H1 (cell line): ENCODE measurements around the gene TNIP1. TPM values are rescaled to one million over a fixed set of nuclear protein-coding genes. Genes with fewer than 3 reads are reported as not detected.

Experiments used
- CTCF ChIA-PET: fragments of 300-600 bp; sonication (Branson Sonifier 250); formaldehyde crosslinking; loops from one replicate; lab custom pipeline; 2021; ENCODE audit not compliant: partially characterized antibody; lab: Charles Lee
- POLR2A ChIA-PET: fragments of 300-600 bp; sonication (Branson Sonifier 250); formaldehyde crosslinking; loops from one replicate; lab custom pipeline; 2021; ENCODE audit warnings: inconsistent platforms; ENCODE audit not compliant: partially characterized antibody; lab: Charles Lee
- DNase-seq, 2 experiments: peaks; one replicate each; pipeline versions ENCODE4 v3.0.0 to v3.0.0-alpha.2; 2010 to 2022; ENCODE audit warnings: low spot score in 2 of 2, low read depth in 1 of 2, mixed read lengths in 1 of 2
- FAIRE-seq: peaks from 2 replicates; lab custom pipeline; 2011; peaks lifted over from hg19 to GRCh38; lab: Jason Lieb, UNC
- H2AFZ ChIP-seq: 2 replicates; pipeline ENCODE4 v1.8.1; 2012; ENCODE audit warnings: low read length, inconsistent platforms
- H2AK5ac ChIP-seq: 2 replicates; pipeline ENCODE4 v1.6.1; 2013; ENCODE audit warnings: low read depth, low read length
- H2BK120ac ChIP-seq: replicated peaks from 2 replicates; pipeline ENCODE3; 2013; ENCODE audit warnings: low read depth, low read length, inconsistent platforms
- H2BK12ac ChIP-seq: 2 replicates; pipeline ENCODE4 v1.6.1; 2013; ENCODE audit warnings: low read depth, low read length
- H2BK15ac ChIP-seq: 2 replicates; pipeline ENCODE4 v1.6.1; 2013; ENCODE audit warnings: low read length
- H2BK20ac ChIP-seq: 2 replicates; pipeline ENCODE4 v1.6.1; 2013; ENCODE audit warnings: low read length
- H2BK5ac ChIP-seq: 2 replicates; pipeline ENCODE4 v1.6.1; 2013; ENCODE audit warnings: low read depth, low read length
- H3K14ac ChIP-seq: 2 replicates; pipeline ENCODE4 v1.6.1; 2013; ENCODE audit warnings: inconsistent platforms; ENCODE audit not compliant: insufficient read length
- H3K18ac ChIP-seq: 2 replicates; pipeline ENCODE4 v1.6.1; 2013; ENCODE audit warnings: low read length; ENCODE audit errors: extremely low read depth
- H3K23ac ChIP-seq: 2 replicates; pipeline ENCODE4 v1.6.1; 2013; ENCODE audit warnings: inconsistent platforms; ENCODE audit not compliant: insufficient read length
- H3K23me2 ChIP-seq: 2 replicates; pipeline ENCODE4 v1.6.1; 2013; ENCODE audit warnings: low read depth, low read length
- H3K27ac ChIP-seq: 2 replicates; pipeline ENCODE4 v1.6.1; 2011; ENCODE audit warnings: low read depth, low read length, inconsistent platforms
- H3K27me3 ChIP-seq, 4 experiments: replicated peaks in 1 of 4; 1 replicate in 1 of 4; 2 replicates in 3 of 4; pipeline versions ENCODE4 v1.6.1 to v1.8.1; 2011 to 2013; ENCODE audit warnings: low read length in 3 of 4, mild to moderate bottlenecking in 3 of 4, inconsistent platforms in 2 of 4, mixed read lengths in 2 of 4, moderate library complexity in 1 of 4; ENCODE audit not compliant: control insufficient read depth in 3 of 4, insufficient read depth in 3 of 4; ENCODE audit errors: extremely low read depth in 1 of 4
- H3K36me3 ChIP-seq, 4 experiments: 2 replicates each; pipeline versions ENCODE4 v1.6.1 to v1.8.1; 2011 to 2013; ENCODE audit warnings: mild to moderate bottlenecking in 4 of 4, low read length in 3 of 4, moderate library complexity in 2 of 4, control low read depth in 1 of 4, inconsistent platforms in 1 of 4; ENCODE audit not compliant: insufficient read depth in 4 of 4, control insufficient read depth in 2 of 4
- H3K4ac ChIP-seq: replicated peaks from 2 replicates; pipeline ENCODE3; 2013; ENCODE audit warnings: low read length, low read depth, mixed read lengths, inconsistent platforms; ENCODE audit not compliant: insufficient read length
- H3K4me1 ChIP-seq, 4 experiments: replicated peaks in 1 of 4; 1 replicate in 1 of 4; 2 replicates in 3 of 4; pipeline versions ENCODE4 v1.6.1 to v1.8.1; 2011 to 2013; ENCODE audit warnings: low read length in 3 of 4, inconsistent platforms in 2 of 4, mixed read lengths in 1 of 4; ENCODE audit not compliant: insufficient read depth in 4 of 4, control insufficient read depth in 3 of 4
- H3K4me2 ChIP-seq, 2 experiments: 2 replicates each; pipeline versions ENCODE4 v1.6.1 to v1.8.1; 2011 to 2013; ENCODE audit warnings: low read depth in 2 of 2, low read length in 2 of 2, control low read depth in 1 of 2, inconsistent platforms in 1 of 2, mild to moderate bottlenecking in 1 of 2; ENCODE audit not compliant: insufficient read depth in 1 of 2
- H3K4me3 ChIP-seq, 4 experiments: fragments of 200-600, 300-600 bp in 1 of 4; sonication (generic), shearing (Covaris generic), sonication (Bioruptor Twin) in 1 of 4; 2 replicates each; pipeline versions ENCODE4 v1.5.1 to v1.8.1; 2011 to 2016; ENCODE audit warnings: low read length in 4 of 4, low read depth in 3 of 4, control low read depth in 2 of 4, inconsistent platforms in 2 of 4, mild to moderate bottlenecking in 2 of 4, mixed read lengths in 1 of 4, moderate library complexity in 1 of 4; ENCODE audit not compliant: insufficient read depth in 2 of 4; ENCODE audit errors: extremely low read depth in 1 of 4
- H3K56ac ChIP-seq: replicated peaks from 2 replicates; pipeline ENCODE3; 2013; ENCODE audit warnings: low read depth, mild to moderate bottlenecking, mixed read lengths, low read length, inconsistent platforms; ENCODE audit not compliant: insufficient read length
- H3K79me1 ChIP-seq: 2 replicates; pipeline ENCODE4 v1.6.1; 2013; ENCODE audit warnings: low read depth, low read length, control low read depth
- H3K79me2 ChIP-seq, 2 experiments: 2 replicates each; pipeline versions ENCODE4 v1.6.1 to v1.8.1; 2012 to 2013; ENCODE audit warnings: low read length in 2 of 2, mild to moderate bottlenecking in 2 of 2, inconsistent platforms in 1 of 2; ENCODE audit not compliant: insufficient read depth in 2 of 2, control insufficient read depth in 1 of 2
- H3K9ac ChIP-seq, 4 experiments: replicated peaks in 1 of 4; 1 replicate in 1 of 4; 2 replicates in 3 of 4; pipeline versions ENCODE4 v1.6.1 to v1.8.1; 2011 to 2013; ENCODE audit warnings: low read depth in 3 of 4, low read length in 3 of 4, control low read depth in 2 of 4, mild to moderate bottlenecking in 2 of 4, moderate library complexity in 2 of 4, inconsistent platforms in 1 of 4; ENCODE audit errors: extremely low read depth in 1 of 4
- H3K9me3 ChIP-seq, 2 experiments: 2 replicates each; pipeline versions ENCODE4 v1.6.1 to v1.8.1; 2012 to 2013; ENCODE audit warnings: mild to moderate bottlenecking in 2 of 2, moderate library complexity in 2 of 2, control low read depth in 1 of 2, inconsistent platforms in 1 of 2, low read depth in 1 of 2, low read length in 1 of 2, mixed read lengths in 1 of 2; ENCODE audit not compliant: insufficient read depth in 2 of 2
- H4K20me1 ChIP-seq, 2 experiments: replicated peaks in 1 of 2; 2 replicates each; pipeline versions ENCODE3 to v1.8.1; 2011 to 2013; ENCODE audit warnings: inconsistent platforms in 2 of 2, low read length in 2 of 2, mild to moderate bottlenecking in 1 of 2; ENCODE audit not compliant: insufficient read depth in 2 of 2, control insufficient read depth in 1 of 2
- H4K5ac ChIP-seq: 2 replicates; pipeline ENCODE4 v1.6.1; 2013; ENCODE audit warnings: low read length, low read depth, mixed read lengths, inconsistent platforms; ENCODE audit not compliant: insufficient read length
- H4K8ac ChIP-seq: 2 replicates; pipeline ENCODE4 v1.8.0; 2013; ENCODE audit warnings: mild to moderate bottlenecking, moderate library complexity, low read length, inconsistent platforms; ENCODE audit not compliant: insufficient read depth; ENCODE audit errors: extremely low read depth
- H4K91ac ChIP-seq: replicated peaks from 2 replicates; pipeline ENCODE3; 2013; ENCODE audit warnings: low read length, mixed read lengths, inconsistent platforms; ENCODE audit not compliant: insufficient read length
- ATF2 ChIP-seq: IDR thresholded peaks from 2 replicates; pipeline ENCODE4 v1.6.1; 2012; ENCODE audit warnings: low read length, inconsistent platforms
- ATF3 ChIP-seq: IDR thresholded peaks from 2 replicates; pipeline ENCODE4 v1.6.1; 2011; ENCODE audit warnings: low read depth, mild to moderate bottlenecking, low read length; ENCODE audit not compliant: insufficient read depth
- BCL11A ChIP-seq, 2 experiments: IDR thresholded peaks; one replicate each; pipeline ENCODE4 v1.6.1; 2011; ENCODE audit warnings: low read depth in 2 of 2, low read length in 2 of 2, mild to moderate bottlenecking in 2 of 2
- GABPA ChIP-seq: IDR thresholded peaks from 2 replicates; pipeline ENCODE4 v1.6.1; 2011; ENCODE audit warnings: mild to moderate bottlenecking, low read length, moderate library complexity, borderline replicate concordance; ENCODE audit not compliant: insufficient read depth
- NRF1 ChIP-seq: IDR thresholded peaks from 2 replicates; pipeline ENCODE4 v1.6.1; 2011; ENCODE audit warnings: mild to moderate bottlenecking, low read depth, low read length, improper control_type of control experiment
- SIRT6 ChIP-seq: IDR thresholded peaks from one replicate; pipeline ENCODE4 v1.7.1; 2012; ENCODE audit warnings: low read length, inconsistent platforms
- SP1 ChIP-seq: IDR thresholded peaks from 2 replicates; pipeline ENCODE4 v1.6.1; 2011; ENCODE audit warnings: low read depth, low read length
- WGBS, 2 experiments: shearing (Covaris generic) in 1 of 2; methylation state at CpG; one replicate each; pipeline versions ENCODE4 v1.1.6 to v1.1.7; 2013 to 2015; ENCODE audit warnings: low lambda C conversion rate in 2 of 2, mixed read lengths in 2 of 2, inconsistent platforms in 1 of 2, low coverage in 1 of 2, missing lambda C conversion rate in 1 of 2; ENCODE audit not compliant: insufficient replicate concordance in 2 of 2, insufficient coverage in 1 of 2, insufficient read length in 1 of 2; ENCODE audit errors: extremely low coverage in 1 of 2, missing lambda C conversion rate in 1 of 2; 5-methylcytosine and 5-hydroxymethylcytosine counted together
- polyA plus RNA-seq, 7 experiments: library from polyadenylated mRNA; depleted of rRNA in 3 of 7; stranded (reverse) in 5 of 7; unstranded in 2 of 7; fragments of >200 nt in 5 of 7; fragments of 200-250 nt in 2 of 7; gene quantifications; 1 replicate in 5 of 7; 2 replicates in 1 of 7; 4 replicates in 1 of 7; pipeline versions ENCODE4 v1.2.1 to v1.2.3, GENCODE V29; 2011 to 2013; ENCODE audit warnings: missing spikeins in 2 of 7, mixed read lengths in 2 of 7
- total RNA-seq: library from RNA; stranded (reverse); fragmentation: NEBNext Ultra II Directional; extraction: Animal tissue kit (Norgen Biotek cat#: 25700); gene quantifications from 2 replicates; pipeline ENCODE4 v1.2.1, GENCODE V29; 2021
- TF ChIP-seq, protein P1 (sequence below): IDR thresholded peaks from 2 replicates; pipeline ENCODE4 v1.6.1; 2012; ENCODE audit warnings: inconsistent platforms

TNIP1 gene
- total and polyA plus RNA-seq, 2 of the 8 experiments (the other 6 are each of a cell fraction or from before 2014, with no cell fraction given) = 14.2 to 31.9 TPM

DNA sequence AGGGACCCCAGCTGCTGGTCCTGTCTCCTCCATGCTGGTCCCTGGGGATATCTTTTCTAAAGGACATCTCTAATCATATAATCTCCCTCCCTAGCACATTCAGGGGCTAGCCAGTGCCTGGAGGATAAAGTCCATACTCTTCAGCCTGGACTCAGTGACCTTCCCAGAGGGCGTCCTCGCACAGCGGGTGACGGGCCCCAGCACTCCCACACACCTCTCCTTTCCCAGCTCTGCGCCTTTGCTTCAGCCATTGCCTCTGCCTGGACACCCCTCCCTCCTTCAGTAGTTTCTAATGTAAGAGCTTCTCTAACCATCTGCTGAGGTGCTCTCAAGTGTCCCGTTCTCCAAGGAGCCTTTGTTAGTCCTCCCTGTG is 15.2 kb upstream of the TNIP1 start:
- H2BK120ac ChIP-seq = no peak overlapping the region
- H3K56ac ChIP-seq = no peak overlapping the region
- peaks cover 1 to 20% (median 11%) of the 10 kb centered on the region in 4 experiments; a peak in 4 of 7 replicates for H3K4me1 ChIP-seq
- H2AFZ ChIP-seq = no peak overlapping the region
- CTCF ChIA-PET = interaction anchor here (0.6 to 8.0 kb wide), 13 partner anchors 9 to 184 kb away, joined by 3 to 96 read pairs (median 4); no protein-coding TSS in a partner anchor
- H2BK12ac ChIP-seq = no peak overlapping the region
- H3K9ac ChIP-seq = no peak overlapping the region
- WGBS, 2 experiments = 86% methylated on average over 6 of the region's 6 CpGs; no CpG with 5 or more reads in 1 of the 2 experiments
- no peaks in the 10 kb centered on the region for H3K23me2 ChIP-seq
- H3K18ac ChIP-seq = no peak overlapping the region
- POLR2A ChIA-PET = interaction anchor here (0.6 to 2.5 kb wide), 5 partner anchors 9 to 139 kb away, joined by 3 to 6 read pairs (median 4); partner anchors contain the start of gene TNIP1
- no peak overlapping the region for H2BK15ac ChIP-seq
- peak overlapping the region; percentile 81; the same call in 1 of the 2 replicates for H4K8ac ChIP-seq
- no peaks in the 10 kb centered on the region for H4K20me1 ChIP-seq
- no peak overlapping the region for H3K27ac ChIP-seq
- no peak overlapping the region for H2AK5ac ChIP-seq
- no peak overlapping the region for H3K23ac ChIP-seq
- no peak overlapping the region for H3K4me3 ChIP-seq
- no peaks in the 10 kb centered on the region for H3K79me2 ChIP-seq
- H3K14ac ChIP-seq = no peak overlapping the region
- no peak overlapping the region for H3K4me2 ChIP-seq
- no peaks in the 10 kb centered on the region for H3K9me3 ChIP-seq
- FAIRE-seq = no peak
- no peak for DNase-seq
- H2BK20ac ChIP-seq = no peak overlapping the region
- no peak overlapping the region for H2BK5ac ChIP-seq
- H3K79me1 ChIP-seq = no peaks in the 10 kb centered on the region
- no peaks in the 10 kb centered on the region for H3K36me3 ChIP-seq
- H3K4ac ChIP-seq = no peak overlapping the region
- TF ChIP-seq ATF2 = no peak
- TF ChIP-seq GABPA = no peak
- no peak for TF ChIP-seq SP1
- TF ChIP-seq SIRT6 = no peak
- no peak for TF ChIP-seq ATF3
- TF ChIP-seq, protein P1, sequence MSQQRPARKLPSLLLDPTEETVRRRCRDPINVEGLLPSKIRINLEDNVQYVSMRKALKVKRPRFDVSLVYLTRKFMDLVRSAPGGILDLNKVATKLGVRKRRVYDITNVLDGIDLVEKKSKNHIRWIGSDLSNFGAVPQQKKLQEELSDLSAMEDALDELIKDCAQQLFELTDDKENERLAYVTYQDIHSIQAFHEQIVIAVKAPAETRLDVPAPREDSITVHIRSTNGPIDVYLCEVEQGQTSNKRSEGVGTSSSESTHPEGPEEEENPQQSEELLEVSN = no peak
- TF ChIP-seq BCL11A (IDR thresholded peaks at IDR 0.05; ENCODE audit: low read depth in 2 of 2, low read length in 2 of 2) = no peak
- no peak for TF ChIP-seq NRF1
- H3K27me3 ChIP-seq = no peaks in the 10 kb centered on the region
- H4K5ac ChIP-seq = no peak overlapping the region
- H4K91ac ChIP-seq = no peak overlapping the region
